Motor neuron (in vitro differentiated cells): ENCODE data around the gene TTL. TPM values are rescaled to one million over a fixed set of nuclear protein-coding genes. Genes with fewer than 3 reads are reported as not detected.
"Not testable (repeated sequence)": the region's sequence is repeated elsewhere in the genome, so short reads cannot be mapped to it uniquely, and the experiment has no call there.

Source experiments
- ATAC-seq, 8 experiments: fragments of 200-7000 bp; cut with Tn5 transposase; replicated peaks in 6 of 8; 2 replicates each; pipeline ENCODE4 v1.8.0; 2021; ENCODE audit warnings: mild to moderate bottlenecking in 8 of 8, moderate library complexity in 8 of 8
- H3K27ac ChIP-seq, 2 donors: fragments of 250-450 bp; sonication (Bioruptor Pico); 2 replicates each; pipeline ENCODE4 v1.9.0; 2021; ENCODE audit warnings: antibody characterized with exemption in 2 of 2, mild to moderate bottlenecking in 2 of 2, moderate library complexity in 1 of 2
- H3K4me1 ChIP-seq, 2 donors: fragments of 250-450 bp; sonication (Bioruptor Pico); replicated peaks in 1 of 2; 2 replicates each; pipeline ENCODE4 v1.6.1; 2021; ENCODE audit warnings: antibody characterized with exemption in 2 of 2, mild to moderate bottlenecking in 2 of 2, moderate library complexity in 1 of 2
- H3K4me3 ChIP-seq, 5 donors: fragments of 250-450 bp; sonication (Bioruptor Pico); 2 replicates each; pipeline ENCODE4 v1.9.0; 2021; ENCODE audit warnings: antibody characterized with exemption in 5 of 5, mild to moderate bottlenecking in 5 of 5, moderate library complexity in 4 of 5
- WGBS, 10 experiments: fragments of 450-650 bp; shearing (Covaris generic); methylation state at CpG; one replicate each; pipeline ENCODE4 v1.0.0; 2022; 5-methylcytosine and 5-hydroxymethylcytosine counted together
- in situ Hi-C, 9 experiments: fragments of 400-800 bp; cut with MboI; loops; one replicate each; pipeline ENCODE4 v1.15.0; 2021; ENCODE audit warnings: low sequenced_read_pairs in 9 of 9, low pct_unique_long_range_greater_than_20kb in 2 of 9; ENCODE audit not compliant: unreplicated experiment in 9 of 9
- total RNA-seq, 8 experiments: library from RNA; unstranded; fragments of 300-600 nt; gene quantifications; 2 replicates each; pipeline versions ENCODE4 v1.2.3 to v1.2.4, GENCODE V29; 2022

The TTL gene
- total RNA-seq, 8 experiments from 2014 or later: 15.0 to 51.1 (median 37.5) TPM

GRCh38 chr2:112539306-112539705 is 57.4 kb downstream of the TTL start:
- H3K4me1 ChIP-seq: peaks cover 9 to 16% of the 10 kb centered on the region in 2 donors
- in situ Hi-C loops: no loop called here
- ATAC-seq: no peak
- H3K27ac ChIP-seq: no peak overlapping the region
- H3K4me3 ChIP-seq: no peak overlapping the region
- 36 to 100% (median 72%) methylated on average over 1 to 2 of the region's 2 CpGs for WGBS, 10 experiments

GRCh38 chr2:112540906-112541305 is 59.0 kb downstream of the TTL start:
- H3K4me1 ChIP-seq: peaks cover 9 to 16% of the 10 kb centered on the region in 2 donors
- 20 to 80% (median 56%) methylated on average over 1 to 2 of the region's 2 CpGs; no CpG with 5 or more reads in 1 of the 10 experiments for WGBS, 10 experiments
- no peak for ATAC-seq
- in situ Hi-C loops: no loop called here
- no peak overlapping the region for H3K27ac ChIP-seq
- H3K4me3 ChIP-seq: peak overlapping the region in 1 of 5 donors; percentile 75

GRCh38 chr2:112541315-112542122 is 59.6 kb downstream of the TTL start:
- peak; percentile 71 to 85 (median 81) for ATAC-seq
- peaks cover 9 to 16% of the 10 kb centered on the region in 2 donors for H3K4me1 ChIP-seq
- in situ Hi-C loops: no loop called here
- H3K27ac ChIP-seq: peak overlapping the region; percentile 89 to 98
- H3K4me3 ChIP-seq: peak overlapping the region; percentile 70 to 98 (median 97)
- WGBS, 10 experiments: 0 to 88% (median 71%) methylated on average over 2 to 15 of the region's 34 CpGs

GRCh38 chr2:112542123-112542983 is 60.4 kb downstream of the TTL start, which contains the start of gene POLR1B:
POLR1B (plus strand) TSS chr2:112542465; CDS start chr2:112542495, 30 bp downstream.
- peak within 1 kb of the TSS; percentile 70 to 98 (median 97) for H3K4me3 ChIP-seq
- H3K27ac ChIP-seq: peak within 1 kb of the TSS; percentile 89 to 98
- in situ Hi-C loops: no loop called here
- WGBS, 10 experiments: 0 to 3% (median 0%) methylated on average over 5 to 48 of the region's 67 CpGs; no CpG with 5 or more reads in 3 of the 10 experiments
- peaks cover 9 to 16% of the 10 kb centered on the region in 2 donors for H3K4me1 ChIP-seq
- peak; percentile 89 to 92 (median 91) for ATAC-seq

DNA sequence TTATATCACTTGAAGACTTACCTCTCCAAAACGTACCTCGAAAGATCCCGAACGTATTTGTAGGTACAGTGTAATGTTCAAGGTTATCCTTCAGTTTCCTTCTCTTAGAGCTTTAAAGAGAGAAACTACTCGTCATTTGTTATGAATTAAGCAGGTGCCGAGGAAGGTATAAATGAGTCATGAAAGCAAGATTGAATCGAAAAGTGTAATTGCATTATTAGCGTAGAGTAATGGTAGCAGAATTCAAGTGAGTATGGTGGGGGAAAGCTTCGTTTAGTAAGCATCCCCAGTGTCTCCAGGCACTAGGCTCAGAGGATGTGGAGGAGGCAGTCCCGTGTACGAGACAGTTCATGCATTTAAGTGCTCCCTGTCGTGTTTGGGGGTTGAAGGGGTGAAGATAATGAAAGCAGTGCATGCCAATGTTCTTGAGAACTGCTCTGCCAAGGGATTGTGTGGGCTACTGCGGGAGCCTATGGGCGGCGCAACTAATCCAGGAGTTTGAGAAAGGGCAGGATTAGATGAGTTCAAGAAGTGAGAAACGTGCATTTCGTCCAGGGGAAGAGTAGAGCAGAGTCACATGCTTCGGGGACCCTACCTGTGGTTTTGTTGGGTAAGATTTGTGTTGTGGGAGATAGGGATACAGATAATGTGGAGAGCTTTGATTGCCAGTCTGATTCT is 61.2 kb downstream of the TTL start:
- peak overlapping the region; percentile 70 to 98 (median 97) for H3K4me3 ChIP-seq
- ATAC-seq: peak in 1 of 8 experiments; percentile 1
- H3K27ac ChIP-seq: peak overlapping the region in 1 of 2 donors; percentile 98
- peaks cover 9 to 16% of the 10 kb centered on the region in 2 donors for H3K4me1 ChIP-seq
- in situ Hi-C loops: no loop called here
- WGBS, 10 experiments: 0 to 12% (median 2%) methylated on average over 3 to 16 of the region's 18 CpGs

DNA sequence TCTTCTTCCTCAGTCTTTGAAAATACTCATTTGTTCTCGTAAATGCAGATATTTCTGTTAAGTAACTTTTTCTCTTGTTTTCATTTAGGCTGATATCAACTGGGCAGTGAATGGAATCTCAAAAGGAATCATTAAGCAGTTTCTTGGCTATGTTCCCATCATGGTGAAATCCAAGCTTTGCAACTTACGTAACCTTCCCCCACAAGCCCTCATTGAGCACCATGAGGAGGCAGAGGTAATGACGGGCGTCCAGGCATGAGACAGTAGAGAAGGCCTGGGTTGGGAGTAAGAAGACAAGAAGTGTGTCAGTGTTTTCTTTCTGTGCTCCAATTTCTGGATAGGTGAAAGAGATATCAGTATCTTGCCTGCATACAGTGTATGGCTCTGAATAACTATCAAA is 65.4 kb downstream of the TTL start:
- Histone ChIP-seq H3K4me3 (no peak overlapping the region), H3K4me1 (peaks cover 5 to 10% of the 10 kb centered on the region in 2 donors), H3K27ac (no peak overlapping the region)
- ATAC-seq: no peak
- WGBS, 10 experiments: 73 to 100% (median 96%) methylated on average over 1 to 4 of the region's 4 CpGs
- in situ Hi-C loops: no loop called here

GRCh38 chr2:112548980-112549379 is 67.0 kb downstream of the TTL start:
- H3K27ac ChIP-seq: no peak overlapping the region
- no peak for ATAC-seq
- in situ Hi-C loops: no loop called here
- peaks cover 0 to 3% of the 10 kb centered on the region in 2 donors for H3K4me1 ChIP-seq
- 88 to 100% (median 94%) methylated on average over 2 of the region's 2 CpGs; no CpG with 5 or more reads in 1 of the 10 experiments for WGBS, 10 experiments
- H3K4me3 ChIP-seq: no peak overlapping the region

DNA sequence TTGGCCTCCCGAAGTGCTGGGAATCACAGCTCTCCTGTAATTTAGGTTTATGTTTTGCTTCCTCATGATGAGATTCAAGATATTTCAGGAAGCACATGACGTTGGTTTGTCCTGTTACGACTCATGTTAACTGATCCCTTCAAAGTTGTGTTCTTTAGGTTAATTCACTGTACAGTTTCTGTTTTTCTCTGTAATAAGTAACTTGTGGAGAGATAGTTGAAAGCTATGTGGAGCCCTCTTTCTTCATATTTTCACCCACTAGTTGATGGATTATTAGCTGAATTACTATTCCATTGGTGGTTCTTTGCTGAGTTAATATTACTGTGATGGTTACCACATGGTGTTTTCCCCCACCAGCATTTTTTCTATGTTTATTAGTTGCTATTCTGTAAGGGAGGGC is 84.1 kb downstream of the TTL start:
- no peaks in the 10 kb centered on the region for H3K4me1 ChIP-seq
- ATAC-seq: no peak
- 80 to 100% (median 100%) methylated on average over 1 to 3 of the region's 3 CpGs; no CpG with 5 or more reads in 1 of the 10 experiments for WGBS, 10 experiments
- in situ Hi-C loops: no loop called here
- H3K27ac ChIP-seq: no peak overlapping the region
- no peak overlapping the region for H3K4me3 ChIP-seq

- H3K4me1 ChIP-seq, ATAC-seq, H3K27ac ChIP-seq, H3K4me3 ChIP-seq, in situ Hi-C loops: not testable (repeated sequence)
- 87 to 100% (median 100%) methylated on average over 1 to 5 of the region's 5 CpGs for WGBS, 10 experiments
Measured at GRCh38 chr2:112566508-112566907, 84.6 kb downstream of the TTL start.

DNA sequence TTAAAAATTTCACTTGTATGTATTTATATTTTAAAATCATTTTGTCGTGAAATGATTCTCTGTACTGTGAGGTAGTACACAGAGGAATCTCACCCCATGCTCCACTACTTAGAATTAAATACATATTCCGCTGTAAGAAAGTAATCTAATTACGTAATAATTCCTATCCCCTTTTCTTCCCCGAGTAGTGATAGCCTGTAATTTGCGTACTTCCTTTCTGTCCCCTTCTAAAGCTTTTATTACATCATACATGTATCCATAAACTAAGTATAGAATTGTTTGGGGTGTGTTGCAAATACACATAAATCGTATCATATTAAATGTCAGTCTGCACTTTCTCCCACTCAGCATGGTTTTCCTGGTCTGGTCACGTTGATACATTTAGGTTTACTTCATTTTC is 90.0 kb downstream of the TTL start:
- Histone ChIP-seq H3K4me3 (no peak overlapping the region), H3K4me1 (no peaks in the 10 kb centered on the region), H3K27ac (no peak overlapping the region)
- in situ Hi-C loops: no loop called here
- ATAC-seq: no peak
- WGBS, 10 experiments: 75 to 92% (median 88%) methylated on average over 3 to 7 of the region's 7 CpGs

DNA sequence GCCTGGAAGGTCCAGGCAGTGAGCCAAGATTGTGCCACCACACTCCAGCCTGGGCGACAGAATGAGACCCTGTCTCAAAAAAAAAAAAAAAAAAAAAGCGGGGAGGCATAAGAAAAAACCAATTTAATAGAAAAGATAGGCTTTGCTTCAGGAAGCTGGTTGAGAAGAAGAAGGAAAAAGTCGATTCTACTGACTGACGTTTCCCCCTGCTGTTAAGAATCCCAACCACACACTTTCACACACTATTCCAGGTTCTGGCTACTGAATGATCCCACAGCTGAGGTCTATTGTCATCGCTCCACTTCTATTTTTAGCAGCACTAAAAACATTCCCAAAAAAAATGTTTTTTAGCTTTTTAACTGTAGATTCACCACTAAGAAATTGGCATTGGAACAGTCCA is 95.8 kb downstream of the TTL start:
- H3K27ac ChIP-seq: no peak overlapping the region
- H3K4me1 ChIP-seq: no peaks in the 10 kb centered on the region
- H3K4me3 ChIP-seq: no peak overlapping the region
- 33 to 90% (median 75%) methylated on average over 2 to 5 of the region's 5 CpGs; no CpG with 5 or more reads in 1 of the 10 experiments for whole genome bisulfite sequencing, 10 experiments
- ATAC-seq: peak in 1 of 8 experiments; percentile 25
- in situ Hi-C loops: no loop called here

- in situ Hi-C loops: no loop called here
- peak in 2 of 8 experiments; percentile 2 to 6 for ATAC-seq
- H3K27ac ChIP-seq: no peak overlapping the region
- H3K4me3 ChIP-seq: no peak overlapping the region
- H3K4me1 ChIP-seq: peaks cover 3 to 6% of the 10 kb centered on the region in 2 donors
Measured at GRCh38 chr2:112579241-112579640, 97.3 kb downstream of the TTL start.
